ENCODE measurements around the gene ABO.
"Not testable (repeated sequence)": the region's sequence is repeated elsewhere in the genome, so short reads cannot be mapped to it uniquely, and the experiment has no call there.

Gene ABO

GRCh38 chr9:133275105-133276000 is at the start of gene ABO:
Gene ABO (minus strand): TSS chr9:133275201.
- DNase-seq (ENCODE audit: low spot score), result no peak

GRCh38 chr9:133323991-133324703 is 49.1 kb upstream of the ABO start:
- DNase-seq (ENCODE audit: low spot score), result no peak

- DNase-seq (ENCODE audit: low spot score), result no peak
Measured at GRCh38 chr9:133323211-133323610, 48.2 kb upstream of the ABO start.

- DNase-seq (ENCODE audit: low spot score), result no peak
Measured at GRCh38 chr9:133322701-133323100, 47.7 kb upstream of the ABO start.

- DNase-seq (ENCODE audit: low spot score), result no peak
Measured at GRCh38 chr9:133321411-133321935, 46.5 kb upstream of the ABO start.

- no peak for DNase-seq (ENCODE audit: low spot score)
Measured at GRCh38 chr9:133320421-133320881, 45.5 kb upstream of the ABO start.

GRCh38 chr9:133317551-133317950 is 42.5 kb upstream of the ABO start:
- DNase-seq (ENCODE audit: low spot score), result not testable (repeated sequence)

GRCh38 chr9:133315997-133316396 is 41.0 kb upstream of the ABO start:
- DNase-seq (ENCODE audit: low spot score), result no peak

- DNase-seq (ENCODE audit: low spot score), result no peak
Measured at GRCh38 chr9:133309608-133310007, 34.6 kb upstream of the ABO start.

- DNase-seq (ENCODE audit: low spot score), result no peak
Measured at GRCh38 chr9:133307301-133307700, 32.3 kb upstream of the ABO start.

- no peak for DNase-seq (ENCODE audit: low spot score)
Measured at GRCh38 chr9:133306242-133307204, 31.5 kb upstream of the ABO start.

- no peak for DNase-seq (ENCODE audit: low spot score)
Measured at GRCh38 chr9:133305731-133306130, 30.7 kb upstream of the ABO start.

- DNase-seq (ENCODE audit: low spot score), result no peak
Measured at GRCh38 chr9:133304477-133305377, 29.7 kb upstream of the ABO start.

- DNase-seq (ENCODE audit: low spot score), result no peak
Measured at GRCh38 chr9:133304158-133304470, 29.1 kb upstream of the ABO start.

GRCh38 chr9:133303266-133304157 is 28.5 kb upstream of the ABO start:
- no peak for DNase-seq (ENCODE audit: low spot score)

GRCh38 chr9:133301253-133302230 is 26.5 kb upstream of the ABO start:
- DNase-seq (ENCODE audit: low spot score), result no peak

- DNase-seq (ENCODE audit: low spot score), result not testable (repeated sequence)
Measured at GRCh38 chr9:133299996-133300395, 25.0 kb upstream of the ABO start.

GRCh38 chr9:133294257-133294656 is 19.3 kb upstream of the ABO start:
- DNase-seq (ENCODE audit: low spot score), result no peak
